Ascending aorta (tissue), 2 donors: ENCODE data around the gene CACNG1. TPM values are rescaled to one million over a fixed set of nuclear protein-coding genes. Genes with fewer than 3 reads are reported as not detected.

ENCODE experiments used
- DNase-seq, 2 donors: peaks; one replicate each; pipeline ENCODE4 v3.0.0-alpha.2; 2019; ENCODE audit warnings: low spot score in 2 of 2
- H3K27ac ChIP-seq, 2 donors: fragments of 200-600 bp; sonication (generic); one replicate each; pipeline ENCODE4 v1.5.1; 2016 to 2017; ENCODE audit warnings: mild to moderate bottlenecking in 1 of 2
- H3K27me3 ChIP-seq: fragments of 200-600 bp; sonication (generic); one replicate; pipeline ENCODE4 v1.5.1; 2017
- H3K36me3 ChIP-seq, 2 donors: fragments of 200-600 bp; sonication (generic); one replicate each; pipeline ENCODE4 v1.5.1; 2016
- H3K4me1 ChIP-seq, 2 donors: fragments of 200-600 bp; sonication (generic); one replicate each; pipeline ENCODE4 v1.5.1; 2016 to 2017; ENCODE audit warnings: mild to moderate bottlenecking in 1 of 2
- H3K4me3 ChIP-seq, 2 donors: fragments of 200-600 bp; sonication (generic); one replicate each; pipeline ENCODE4 v1.5.1; 2016 to 2017; ENCODE audit warnings: mild to moderate bottlenecking in 1 of 2
- H3K9me3 ChIP-seq, 2 donors: fragments of 200-600 bp; sonication (generic); one replicate each; pipeline ENCODE4 v1.5.1; 2016
- CTCF ChIP-seq, 3 experiments: fragments of 200-600 bp in 2 of 3; fragments of 450-650 bp in 1 of 3; sonication (generic) in 2 of 3; IDR thresholded peaks; one replicate each; pipeline ENCODE4 v1.5.1; 2016 to 2019; ENCODE audit warnings: antibody characterized with exemption in 3 of 3, mild to moderate bottlenecking in 1 of 3, moderate library complexity in 1 of 3
- intact Hi-C: fragments of 100-400 bp; cut with DNase I; formaldehyde crosslinking; loops from one replicate; pipeline ENCODE4 v1.15.1; 2023
- total RNA-seq: library from RNA; depleted of rRNA; stranded (reverse); fragments of >200 nt; gene quantifications from one replicate; pipeline ENCODE4 v1.1.0, GENCODE V29; 2016

CACNG1 gene
- total RNA-seq, 1 donor from 2014 or later = not detected

GRCh38 chr17:67016039-67016762 lies 28.2 kb upstream of the CACNG1 start:
- Histone ChIP-seq H3K36me3 (no peaks in the 10 kb centered on the region), H3K27me3 (no peaks in the 10 kb centered on the region), H3K4me1 (no peaks in the 10 kb centered on the region), H3K27ac (no peak overlapping the region), H3K9me3 (no peaks in the 10 kb centered on the region), H3K4me3 (no peak overlapping the region)
- TF ChIP-seq CTCF (IDR thresholded peaks at IDR 0.05) = no peak
- DNase-seq = no peak
- intact Hi-C loops = no loop called here

- H3K9me3 ChIP-seq = no peaks in the 10 kb centered on the region
- no peak overlapping the region for H3K27ac ChIP-seq
- H3K4me3 ChIP-seq = no peak overlapping the region
- no peak for TF ChIP-seq CTCF (IDR thresholded peaks at IDR 0.05)
- intact Hi-C loops = no loop called here
- H3K4me1 ChIP-seq = no peaks in the 10 kb centered on the region
- DNase-seq = no peak
- no peaks in the 10 kb centered on the region for H3K36me3 ChIP-seq
- no peaks in the 10 kb centered on the region for H3K27me3 ChIP-seq
Measured at GRCh38 chr17:67017910-67018309, 26.4 kb upstream of the CACNG1 start.

GRCh38 chr17:67018471-67019434 lies 25.6 kb upstream of the CACNG1 start:
- Histone ChIP-seq H3K4me1 (no peaks in the 10 kb centered on the region), H3K36me3 (no peaks in the 10 kb centered on the region), H3K27ac (no peak overlapping the region)

GRCh38 chr17:67019809-67020208 lies 24.5 kb upstream of the CACNG1 start:
- no peaks in the 10 kb centered on the region for H3K27me3 ChIP-seq
- no peaks in the 10 kb centered on the region for H3K36me3 ChIP-seq
- H3K4me1 ChIP-seq = no peaks in the 10 kb centered on the region
- no peak overlapping the region for H3K27ac ChIP-seq
- intact Hi-C loops = no loop called here
- TF ChIP-seq CTCF (IDR thresholded peaks at IDR 0.05) = no peak
- no peak for DNase-seq
- H3K9me3 ChIP-seq = no peaks in the 10 kb centered on the region
- H3K4me3 ChIP-seq = no peak overlapping the region

More at GRCh38 chr17:67018471-67019434, 25.6 kb upstream of the CACNG1 start:
- Histone ChIP-seq H3K27me3 (no peaks in the 10 kb centered on the region), H3K4me3 (no peak overlapping the region), H3K9me3 (no peaks in the 10 kb centered on the region)
- intact Hi-C loops = no loop called here
- TF ChIP-seq CTCF (IDR thresholded peaks at IDR 0.05) = no peak
- no peak for DNase-seq

- H3K4me3 ChIP-seq = no peak overlapping the region
- no peaks in the 10 kb centered on the region for H3K27me3 ChIP-seq
- TF ChIP-seq CTCF (IDR thresholded peaks at IDR 0.05) = no peak
- no peak overlapping the region for H3K27ac ChIP-seq
- intact Hi-C loops = no loop called here
- H3K4me1 ChIP-seq = no peaks in the 10 kb centered on the region
- no peak for DNase-seq
- H3K36me3 ChIP-seq = no peaks in the 10 kb centered on the region
- H3K9me3 ChIP-seq = no peaks in the 10 kb centered on the region
Measured at GRCh38 chr17:67020293-67020766, 24.0 kb upstream of the CACNG1 start.
